Coronary artery (tissue), 2 donors: ENCODE measurements around the gene NFKBIL1.

Source experiments
- DNase-seq: peaks from one replicate; pipeline ENCODE4 v3.0.0-alpha.2; 2017; ENCODE audit warnings: low spot score
- H3K27ac ChIP-seq, 2 donors: fragments of 200-600 bp; sonication (generic); one replicate each; pipeline ENCODE4 v1.5.1; 2016 to 2019
- H3K4me3 ChIP-seq: fragments of 200-600 bp; sonication (generic); 2 replicates; pipeline ENCODE4 v1.5.1; 2016; ENCODE audit warnings: mild to moderate bottlenecking, moderate library complexity
- CTCF ChIP-seq: fragments of 200-600 bp; sonication (generic); IDR thresholded peaks from one replicate; pipeline ENCODE4 v1.5.1; 2019; ENCODE audit warnings: antibody characterized with exemption

NFKBIL1 gene

GRCh38 chr6:31574106-31575061, 27.0 kb downstream of the NFKBIL1 start:
- TF ChIP-seq CTCF: no peak
- H3K27ac ChIP-seq: peak overlapping the region in 1 of 2 donors; percentile 22
- H3K4me3 ChIP-seq: no peak overlapping the region
- no peak for DNase-seq

- H3K27ac ChIP-seq: peak within 1 kb of the TSS in 1 of 2 donors; percentile 50
- TF ChIP-seq CTCF: no peak
- H3K4me3 ChIP-seq: peak within 1 kb of the TSS; percentile 62
- no peak for DNase-seq
Observed at GRCh38 chr6:31575335-31575901, 28.0 kb downstream of the NFKBIL1 start, which contains the start of gene TNF. Gene TNF (plus strand): TSS chr6:31575565. CDS start chr6:31575742, 177 bp downstream.

GRCh38 chr6:31575952-31576685, 28.7 kb downstream of the NFKBIL1 start:
- no peak for TF ChIP-seq CTCF
- no peak for DNase-seq
- Histone ChIP-seq H3K27ac (no peak overlapping the region), H3K4me3 (peak overlapping the region; percentile 62)

- no peak overlapping the region for H3K27ac ChIP-seq
- TF ChIP-seq CTCF: no peak
- DNase-seq: no peak
- H3K4me3 ChIP-seq: no peak overlapping the region
Observed at GRCh38 chr6:31576897-31577578, 29.6 kb downstream of the NFKBIL1 start.

- Histone ChIP-seq H3K27ac (no peak overlapping the region), H3K4me3 (no peak overlapping the region)
- no peak for TF ChIP-seq CTCF
- DNase-seq: no peak
Observed at GRCh38 chr6:31577579-31577966, 30.2 kb downstream of the NFKBIL1 start.

GRCh38 chr6:31578184-31579118, 31.0 kb downstream of the NFKBIL1 start:
- H3K4me3 ChIP-seq: no peak overlapping the region
- DNase-seq: no peak
- no peak overlapping the region for H3K27ac ChIP-seq
- no peak for TF ChIP-seq CTCF
